Sciatic nerve (tissue), 2 donors: Measurements from ENCODE around the gene CTXN3. TPM values are rescaled to one million over a fixed set of nuclear protein-coding genes. Genes with fewer than 3 reads are reported as not detected.

Source experiments
- ATAC-seq: fragments of 200-7000 bp; cut with Tn5 transposase; one replicate; pipeline ENCODE4 v1.9.1; 2020; ENCODE audit warnings: mild to moderate bottlenecking, moderate library complexity
- DNase-seq: peaks from one replicate; pipeline ENCODE4 v3.0.0-alpha.2; 2020; ENCODE audit warnings: low spot score
- intact Hi-C: fragments of 100-400 bp; cut with DNase I; formaldehyde crosslinking; loops from one replicate; pipeline ENCODE4 v1.14.2; 2022
- total RNA-seq: library from RNA; stranded (reverse); fragmentation: NEBNext Ultra II Directional; extraction: Animal tissue kit (Norgen Biotek cat#: 25700); gene quantifications from one replicate; pipeline ENCODE4 v1.2.1, GENCODE V29; 2021
- donor health status: DM: no; HTN: no; CAD: no.
- donor health status: DM: no; HTN: no; CAD: no.

The CTXN3 gene
- total RNA-seq, 1 donor from 2014 or later, result not detected

GRCh38 chr5:127686424-127686823 is 37.5 kb downstream of the CTXN3 start:
- ATAC-seq (peak; percentile 38), DNase-seq (no peak)
- intact Hi-C loops, result no loop called here

GRCh38 chr5:127694518-127695171 is 45.8 kb downstream of the CTXN3 start:
- ATAC-seq (no peak), DNase-seq (no peak)
- intact Hi-C loops, result no loop called here

GRCh38 chr5:127695346-127695745 is 46.5 kb downstream of the CTXN3 start:
- intact Hi-C loops, result no loop called here
- DNase-seq (no peak), ATAC-seq (no peak)

- intact Hi-C loops, result no loop called here
- no peak for DNase-seq
- ATAC-seq, result no peak
Observed at GRCh38 chr5:127696683-127697082, 47.8 kb downstream of the CTXN3 start.

GRCh38 chr5:127697894-127698600 is 49.2 kb downstream of the CTXN3 start:
- intact Hi-C loops, result no loop called here
- ATAC-seq (no peak), DNase-seq (no peak)

- ATAC-seq (peak; percentile 34), DNase-seq (no peak)
- intact Hi-C loops, result no loop called here
Observed at GRCh38 chr5:127699416-127699815, 50.5 kb downstream of the CTXN3 start.

GRCh38 chr5:127700237-127700766 is 51.4 kb downstream of the CTXN3 start:
- DNase-seq (no peak), ATAC-seq (peak; percentile 79)
- intact Hi-C loops, result no loop called here

GRCh38 chr5:127702434-127702833 is 53.6 kb downstream of the CTXN3 start:
- DNase-seq, result no peak
- intact Hi-C loops, result no loop called here
- ATAC-seq, result no peak

GRCh38 chr5:127702926-127703561 is 54.2 kb downstream of the CTXN3 start, which contains the start of gene CCDC192:
Gene CCDC192 (plus strand): TSS chr5:127703391. CDS start chr5:127703446, 55 bp downstream.
- no peak for ATAC-seq
- DNase-seq, result no peak
- intact Hi-C loops, result no loop called here

GRCh38 chr5:127705120-127705892 is 56.4 kb downstream of the CTXN3 start:
- DNase-seq (no peak), ATAC-seq (peak; percentile 77)
- intact Hi-C loops, result no loop called here

- ATAC-seq (peak; percentile 20), DNase-seq (no peak)
- intact Hi-C loops, result no loop called here
Observed at GRCh38 chr5:127706691-127707090, 57.8 kb downstream of the CTXN3 start.

- peak; percentile 91 for ATAC-seq
Observed at GRCh38 chr5:127707209-127707608, 58.3 kb downstream of the CTXN3 start.

More at GRCh38 chr5:127707209-127707608, 58.3 kb downstream of the CTXN3 start:
- no peak for DNase-seq
- intact Hi-C loops, result no loop called here

Other genes starting within 250 kb of the CTXN3 start
- gene PRRC1, start 131.4 kb upstream of the CTXN3 start, total RNA-seq, result 47.2 TPM
- gene CCDC192, start 54.3 kb downstream of the CTXN3 start, total RNA-seq, result 1.2 TPM